T-cell (primary cell): ENCODE results near the gene KIF5C. TPM values are rescaled to one million over a fixed set of nuclear protein-coding genes. Genes with fewer than 3 reads are reported as not detected.

Source experiments
- ATAC-seq, 4 experiments: fragments of 200-7000 bp in 3 of 4; fragments of 150-1000 bp in 1 of 4; cut with Tn5 transposase; replicated peaks in 1 of 4; 1 replicate in 3 of 4; 2 replicates in 1 of 4; pipeline ENCODE4 v1.10.0; 2021; ENCODE audit warnings: moderate library complexity in 3 of 4, mild to moderate bottlenecking in 2 of 4, moderate number of reproducible peaks in 1 of 4
- CTCF ChIA-PET, 2 donors: fragments of 300-600 bp; sonication (Branson Sonifier 250); formaldehyde crosslinking; loops; one replicate each; lab custom pipeline; 2022; ENCODE audit warnings: antibody characterized with exemption in 2 of 2; lab: Charles Lee
- POLR2A ChIA-PET, 2 donors: fragments of 300-600 bp; sonication (Branson Sonifier 250); formaldehyde crosslinking; loops; one replicate each; lab custom pipeline; 2022; ENCODE audit warnings: antibody characterized with exemption in 2 of 2; lab: Charles Lee
- DNase-seq, 35 experiments: peaks; one replicate each; pipeline versions ENCODE4 v3.0.0 to v3.0.0-alpha.2; 2013 to 2023
- H3K27ac ChIP-seq: one replicate; pipeline ENCODE4 v1.5.1; 2013; ENCODE audit warnings: low read length
- H3K27me3 ChIP-seq, 2 experiments: replicated peaks in 1 of 2; 1 replicate in 1 of 2; 2 replicates in 1 of 2; pipeline versions ENCODE4 v1.6.1 to v1.7.0; 2013; ENCODE audit warnings: low read length in 1 of 2, mixed read lengths in 1 of 2; ENCODE audit not compliant: control insufficient read depth in 2 of 2, insufficient read depth in 2 of 2; ENCODE audit errors: extremely low read depth in 1 of 2
- H3K36me3 ChIP-seq, 2 donors: 1 replicate in 1 of 2; 2 replicates in 1 of 2; pipeline versions ENCODE4 v1.6.1 to v1.7.0; 2013; ENCODE audit warnings: low read length in 1 of 2; ENCODE audit not compliant: control insufficient read depth in 2 of 2, insufficient read depth in 1 of 2; ENCODE audit errors: extremely low read depth in 1 of 2
- H3K4me1 ChIP-seq, 2 experiments: 1 replicate in 1 of 2; 2 replicates in 1 of 2; pipeline versions ENCODE4 v1.6.1 to v1.7.0; 2013; ENCODE audit warnings: low read length in 2 of 2, mixed read lengths in 1 of 2; ENCODE audit not compliant: insufficient read depth in 2 of 2, control insufficient read depth in 1 of 2; ENCODE audit errors: extremely low read depth in 1 of 2
- H3K4me3 ChIP-seq, 2 donors: 1 replicate in 1 of 2; 2 replicates in 1 of 2; pipeline versions ENCODE4 v1.5.1 to v1.7.0; 2013; ENCODE audit warnings: mild to moderate bottlenecking in 2 of 2, low read length in 1 of 2, moderate library complexity in 1 of 2; ENCODE audit not compliant: control insufficient read depth in 1 of 2; ENCODE audit errors: extremely low read depth in 1 of 2
- H3K9me3 ChIP-seq: 2 replicates; pipeline ENCODE4 v1.7.0; 2013
- H3K27ac Mint-ChIP-seq, 2 donors: one replicate each; pipeline ENCODE4 v1.8.0; 2020 to 2021; ENCODE audit warnings: mild to moderate bottlenecking in 2 of 2, mixed read lengths in 2 of 2
- H3K27me3 Mint-ChIP-seq, 2 donors: one replicate each; pipeline ENCODE4 v1.8.0; 2021 to 2022; ENCODE audit warnings: mixed read lengths in 2 of 2
- H3K36me3 Mint-ChIP-seq: one replicate; pipeline ENCODE4 v1.8.0; 2021; ENCODE audit warnings: mixed read lengths
- H3K4me1 Mint-ChIP-seq, 3 donors: one replicate each; pipeline ENCODE4 v1.8.0; 2020 to 2022; ENCODE audit warnings: mixed read lengths in 3 of 3, mild to moderate bottlenecking in 1 of 3
- H3K4me3 Mint-ChIP-seq, 3 donors: one replicate each; pipeline ENCODE4 v1.8.0; 2020 to 2022; ENCODE audit warnings: mild to moderate bottlenecking in 3 of 3, mixed read lengths in 3 of 3, moderate library complexity in 3 of 3
- H3K9me3 Mint-ChIP-seq, 3 donors: one replicate each; pipeline ENCODE4 v1.8.0; 2020 to 2022; ENCODE audit warnings: mixed read lengths in 3 of 3
- WGBS: methylation state at CpG from one replicate; pipeline ENCODE4 v1.1.5; 2013; ENCODE audit warnings: missing lambda C conversion rate; ENCODE audit not compliant: insufficient coverage; 5-methylcytosine and 5-hydroxymethylcytosine counted together
- total RNA-seq, 35 experiments: library from RNA in 6 of 35; stranded (reverse) in 6 of 35; fragments of 120-200 nt in 1 of 35; gene quantifications; one replicate each; pipeline versions ENCODE4 v1.2.1 to v1.2.4 and lab custom pipeline; 2013 to 2026

The KIF5C gene
- total RNA-seq, 5 donors from 2014 or later (not counting 1 experiment from before 2014, with no cell fraction given) = 9.4 to 17.0 (median 14.7) TPM

- peak in 5 of 35 experiments; percentile 1 to 14 (median 12) for DNase-seq
- peak; percentile 57 to 72 (median 66) for ATAC-seq
- POLR2A ChIA-PET = interaction anchor here in 1 of 2 donors (0.6 kb wide), 1 partner anchor 68 kb away, joined by 8 read pairs; no protein-coding TSS in a partner anchor
Measured at GRCh38 chr2:148888003-148888501, 13.0 kb downstream of the KIF5C start.

GRCh38 chr2:148888986-148889385, 14.0 kb downstream of the KIF5C start:
- no peak overlapping the region for H3K27ac Mint-ChIP-seq
- peaks cover 0 to 17% (median 6%) of the 10 kb centered on the region in 3 donors for H3K9me3 Mint-ChIP-seq

More at GRCh38 chr2:148888003-148888501, 13.0 kb downstream of the KIF5C start:
- H3K4me3 ChIP-seq = peak overlapping the region; percentile 43 to 58
- peaks cover 4% of the 10 kb centered on the region for H3K36me3 Mint-ChIP-seq
- CTCF ChIA-PET = no interaction called here
- H3K4me1 ChIP-seq = peaks cover 2 to 10% of the 10 kb centered on the region in 2 experiments
- no peak overlapping the region for H3K27ac Mint-ChIP-seq
- H3K9me3 Mint-ChIP-seq = peaks cover 0 to 12% (median 1%) of the 10 kb centered on the region in 3 donors
- H3K27me3 Mint-ChIP-seq = peaks cover 27 to 29% of the 10 kb centered on the region in 2 donors
- H3K4me3 Mint-ChIP-seq = peak overlapping the region; percentile 67 to 83 (median 73)
- peaks cover 15 to 19% (median 15%) of the 10 kb centered on the region in 3 donors for H3K4me1 Mint-ChIP-seq
- peaks cover 4% of the 10 kb centered on the region for H3K9me3 ChIP-seq
- H3K27me3 ChIP-seq = peaks cover 7 to 17% of the 10 kb centered on the region in 2 experiments
- WGBS = 8% methylated on average over 31 of the region's 34 CpGs
- H3K36me3 ChIP-seq = no peaks in the 10 kb centered on the region
- no peak overlapping the region for H3K27ac ChIP-seq

GRCh38 chr2:148893906-148894305, 18.9 kb downstream of the KIF5C start:
- Histone ChIP-seq H3K36me3 (no peaks in the 10 kb centered on the region), H3K27me3 (peaks cover 2% of the 10 kb centered on the region in 2 experiments), H3K4me1 (no peaks in the 10 kb centered on the region), H3K27ac (no peak overlapping the region), H3K4me3 (no peak overlapping the region), H3K9me3 (peaks cover 4% of the 10 kb centered on the region)
- ATAC-seq (no peak), DNase-seq (no peak)
- peaks cover 0 to 17% (median 6%) of the 10 kb centered on the region in 3 donors for H3K9me3 Mint-ChIP-seq
- H3K36me3 Mint-ChIP-seq = peaks cover 13% of the 10 kb centered on the region
- POLR2A ChIA-PET = interaction anchor here in 1 of 2 donors (0.7 kb wide), 1 partner anchor 275 kb away, joined by 3 read pairs; no protein-coding TSS in a partner anchor
- peaks cover 17 to 21% of the 10 kb centered on the region in 2 donors for H3K27me3 Mint-ChIP-seq
- no peak overlapping the region for H3K27ac Mint-ChIP-seq
- H3K4me1 Mint-ChIP-seq = peaks cover 3 to 8% (median 6%) of the 10 kb centered on the region in 3 donors
- CTCF ChIA-PET = no interaction called here
- H3K4me3 Mint-ChIP-seq = no peak overlapping the region

More at GRCh38 chr2:148888986-148889385, 14.0 kb downstream of the KIF5C start:
- no peak for ATAC-seq
- no peaks in the 10 kb centered on the region for H3K36me3 ChIP-seq
- DNase-seq = no peak
- Mint-ChIP-seq H3K4me3 (peak overlapping the region in 2 of 3 donors; percentile 60 to 67), H3K36me3 (peaks cover 13% of the 10 kb centered on the region), H3K4me1 (peaks cover 18 to 25% (median 20%) of the 10 kb centered on the region in 3 donors), H3K27me3 (peaks cover 30 to 37% of the 10 kb centered on the region in 2 donors)
- peaks cover 4% of the 10 kb centered on the region for H3K9me3 ChIP-seq
- ChIA-PET POLR2A (no interaction called here), CTCF (no interaction called here)
- peaks cover 2 to 10% of the 10 kb centered on the region in 2 experiments for H3K4me1 ChIP-seq
- no peak overlapping the region for H3K4me3 ChIP-seq
- peaks cover 7 to 17% of the 10 kb centered on the region in 2 experiments for H3K27me3 ChIP-seq
- H3K27ac ChIP-seq = no peak overlapping the region

GRCh38 chr2:148896136-148896535, 21.1 kb downstream of the KIF5C start:
- Mint-ChIP-seq H3K9me3 (peaks cover 0 to 17% (median 6%) of the 10 kb centered on the region in 3 donors), H3K36me3 (peaks cover 10% of the 10 kb centered on the region), H3K4me3 (no peak overlapping the region), H3K4me1 (peaks cover 3 to 8% (median 6%) of the 10 kb centered on the region in 3 donors), H3K27me3 (peaks cover 4 to 10% of the 10 kb centered on the region in 2 donors), H3K27ac (no peak overlapping the region)
- Histone ChIP-seq H3K27me3 (peaks cover 0 to 2% of the 10 kb centered on the region in 2 experiments), H3K4me1 (no peaks in the 10 kb centered on the region), H3K36me3 (no peaks in the 10 kb centered on the region), H3K4me3 (no peak overlapping the region), H3K27ac (no peak overlapping the region), H3K9me3 (peaks cover 4% of the 10 kb centered on the region)
- DNase-seq (no peak), ATAC-seq (no peak)
- POLR2A ChIA-PET = no interaction called here
- CTCF ChIA-PET = no interaction called here
- WGBS = 86% methylated on average over 3 of the region's 4 CpGs

GRCh38 chr2:148899638-148900318, 24.8 kb downstream of the KIF5C start:
- POLR2A ChIA-PET = interaction anchor here in 1 of 2 donors (0.6 kb wide), 1 partner anchor 10 kb away, joined by 3 read pairs; no protein-coding TSS in a partner anchor
- H3K4me1 Mint-ChIP-seq = no peaks in the 10 kb centered on the region
- no peaks in the 10 kb centered on the region for H3K9me3 Mint-ChIP-seq

GRCh38 chr2:148900350-148900837, 25.4 kb downstream of the KIF5C start:
- Mint-ChIP-seq H3K9me3 (no peaks in the 10 kb centered on the region), H3K27ac (no peak overlapping the region), H3K27me3 (peaks cover 1 to 8% of the 10 kb centered on the region in 2 donors), H3K4me1 (no peaks in the 10 kb centered on the region), H3K36me3 (peaks cover 12% of the 10 kb centered on the region), H3K4me3 (no peak overlapping the region)
- WGBS = no CpG with 5 or more reads among the region's 2 CpGs
- POLR2A ChIA-PET = interaction anchor here in 1 of 2 donors (0.6 kb wide), 1 partner anchor 11 kb away, joined by 3 read pairs; no protein-coding TSS in a partner anchor
- H3K27me3 ChIP-seq = peaks cover 0 to 2% of the 10 kb centered on the region in 2 experiments
- H3K4me3 ChIP-seq = no peak overlapping the region
- no peaks in the 10 kb centered on the region for H3K4me1 ChIP-seq
- no peaks in the 10 kb centered on the region for H3K36me3 ChIP-seq
- no peak overlapping the region for H3K27ac ChIP-seq
- DNase-seq (no peak), ATAC-seq (no peak)
- no peaks in the 10 kb centered on the region for H3K9me3 ChIP-seq
- CTCF ChIA-PET = no interaction called here

More at GRCh38 chr2:148899638-148900318, 24.8 kb downstream of the KIF5C start:
- Mint-ChIP-seq H3K27me3 (peaks cover 1 to 4% of the 10 kb centered on the region in 2 donors), H3K36me3 (peaks cover 10% of the 10 kb centered on the region), H3K4me3 (no peak overlapping the region), H3K27ac (no peak overlapping the region)
- Histone ChIP-seq H3K9me3 (no peaks in the 10 kb centered on the region), H3K4me3 (no peak overlapping the region), H3K27ac (no peak overlapping the region), H3K36me3 (no peaks in the 10 kb centered on the region), H3K4me1 (no peaks in the 10 kb centered on the region), H3K27me3 (peaks cover 0 to 2% of the 10 kb centered on the region in 2 experiments)
- ATAC-seq = no peak
- 100% methylated on average over 2 of the region's 7 CpGs for WGBS
- CTCF ChIA-PET = interaction anchor here in 1 of 2 donors (0.7 kb wide), 1 partner anchor 61 kb away, joined by 4 read pairs; no protein-coding TSS in a partner anchor
- no peak for DNase-seq
